MM.1S (cell line): ENCODE results near the gene CCM2L.
A peak's percentile ranks its signal among the peaks of the same experiment; 100 is the strongest.

Experiments
- DNase-seq: peaks from one replicate; pipeline ENCODE4 v3.0.0-alpha.2; 2015
- H2AFZ ChIP-seq: fragments of 300-600 bp; sonication (generic); 2 replicates; pipeline ENCODE4 v1.6.0; 2016; ENCODE audit warnings: antibody characterized with exemption, low read length
- H3F3A ChIP-seq: fragments of 300-600 bp; sonication (generic); 2 replicates; pipeline ENCODE4 v1.6.1; 2016; ENCODE audit warnings: mild to moderate bottlenecking, antibody characterized with exemption, low read length, moderate library complexity, mixed read lengths; ENCODE audit not compliant: insufficient read depth
- H3K27ac ChIP-seq: fragments of 300-600 bp; sonication (generic); 2 replicates; pipeline ENCODE4 v1.5.1; 2016; ENCODE audit warnings: mild to moderate bottlenecking, low read length
- H3K27me3 ChIP-seq: fragments of 300-600 bp; sonication (generic); replicated peaks from 2 replicates; pipeline ENCODE4 v1.6.0; 2016; ENCODE audit warnings: low read length; ENCODE audit not compliant: insufficient read depth
- H3K36me3 ChIP-seq: fragments of 300-600 bp; sonication (generic); replicated peaks from 2 replicates; pipeline ENCODE4 v1.6.1; 2016; ENCODE audit warnings: mild to moderate bottlenecking, low read length, mixed read lengths; ENCODE audit not compliant: insufficient read depth
- H3K4me1 ChIP-seq: fragments of 300-600 bp; sonication (generic); 2 replicates; pipeline ENCODE4 v1.6.1; 2016; ENCODE audit warnings: low read length, mixed read lengths
- H3K4me2 ChIP-seq: fragments of 300-600 bp; sonication (generic); 2 replicates; pipeline ENCODE4 v1.6.0; 2016; ENCODE audit warnings: low read depth, low read length
- H3K4me3 ChIP-seq: fragments of 300-600 bp; sonication (generic); 2 replicates; pipeline ENCODE4 v1.5.1; 2016; ENCODE audit warnings: low read length, mixed read lengths
- H3K79me2 ChIP-seq: fragments of 300-600 bp; sonication (generic); 2 replicates; pipeline ENCODE4 v1.6.1; 2016; ENCODE audit warnings: mixed run types, low read length, mixed read lengths
- H3K9ac ChIP-seq: fragments of 300-600 bp; sonication (generic); 2 replicates; pipeline ENCODE4 v1.6.1; 2016; ENCODE audit warnings: low read length, mixed read lengths
- H3K9me2 ChIP-seq: fragments of 300-600 bp; sonication (generic); replicated peaks from 2 replicates; pipeline ENCODE4 v1.6.1; 2016; ENCODE audit warnings: mild to moderate bottlenecking, low read length, mixed read lengths; ENCODE audit not compliant: insufficient read depth
- H3K9me3 ChIP-seq: fragments of 300-600 bp; sonication (generic); replicated peaks from 2 replicates; pipeline ENCODE4 v1.6.1; 2016; ENCODE audit warnings: mild to moderate bottlenecking, low read length, mixed read lengths; ENCODE audit not compliant: insufficient read depth
- H4K20me1 ChIP-seq: fragments of 300-600 bp; sonication (generic); 2 replicates; pipeline ENCODE4 v1.6.1; 2016; ENCODE audit warnings: mild to moderate bottlenecking, low read length, moderate library complexity, mixed read lengths; ENCODE audit not compliant: insufficient read depth
- CTCF ChIP-seq: fragments of 300-600 bp; sonication (generic); IDR thresholded peaks from 2 replicates; pipeline ENCODE4 v1.5.1; 2016; ENCODE audit warnings: antibody characterized with exemption, low read length, mixed read lengths
- EZH2 ChIP-seq: fragments of 300-600 bp; sonication (generic); optimal IDR thresholded peaks from 2 replicates; pipeline ENCODE3; 2017; ENCODE audit warnings: low read depth, mild to moderate bottlenecking, antibody characterized with exemption, low read length, mixed read lengths
- EZH2phosphoT487 ChIP-seq: fragments of 300-600 bp; sonication (generic); IDR thresholded peaks from 2 replicates; pipeline ENCODE4 v1.6.1; 2018; ENCODE audit warnings: antibody characterized with exemption, low read length

Gene CCM2L

GRCh38 chr20:32013326-32013725 is 3.1 kb downstream of the CCM2L start:
- H3K27me3 ChIP-seq: peaks cover 82% of the 10 kb centered on the region

GRCh38 chr20:32017711-32018251 is 7.5 kb downstream of the CCM2L start:
- no peak overlapping the region for H2AFZ ChIP-seq
- peaks cover 5% of the 10 kb centered on the region; the same call in 1 of the 2 replicates for H3K4me1 ChIP-seq
- TF ChIP-seq EZH2 (no peak), EZH2phosphoT487 (no peak), CTCF (peak; percentile 34)
- no peaks in the 10 kb centered on the region for H3K9me3 ChIP-seq
- no peaks in the 10 kb centered on the region for H4K20me1 ChIP-seq
- H3K27ac ChIP-seq: no peak overlapping the region
- H3K9ac ChIP-seq: no peak overlapping the region
- H3F3A ChIP-seq: no peaks in the 10 kb centered on the region
- DNase-seq: peak; percentile 85
- H3K36me3 ChIP-seq: no peaks in the 10 kb centered on the region
- no peaks in the 10 kb centered on the region for H3K79me2 ChIP-seq
- peaks cover 78% of the 10 kb centered on the region for H3K27me3 ChIP-seq
- H3K4me3 ChIP-seq: peak overlapping the region; percentile 71; the same call in 1 of the 2 replicates
- H3K9me2 ChIP-seq: no peaks in the 10 kb centered on the region
- peak overlapping the region; percentile 43 for H3K4me2 ChIP-seq

More at GRCh38 chr20:32013326-32013725, 3.1 kb downstream of the CCM2L start:
- no peak for DNase-seq
- no peaks in the 10 kb centered on the region for H3K9me3 ChIP-seq
- no peak overlapping the region for H3K27ac ChIP-seq
- no peak overlapping the region for H3K9ac ChIP-seq
- no peak for TF ChIP-seq EZH2
- no peak for TF ChIP-seq CTCF
- no peak for TF ChIP-seq EZH2phosphoT487
- H3K4me1 ChIP-seq: no peaks in the 10 kb centered on the region
- no peaks in the 10 kb centered on the region for H3K36me3 ChIP-seq
- H4K20me1 ChIP-seq: no peaks in the 10 kb centered on the region
- no peaks in the 10 kb centered on the region for H3K79me2 ChIP-seq
- no peaks in the 10 kb centered on the region for H3F3A ChIP-seq
- no peak overlapping the region for H2AFZ ChIP-seq
- H3K4me3 ChIP-seq: no peak overlapping the region
- no peak overlapping the region for H3K4me2 ChIP-seq
- no peaks in the 10 kb centered on the region for H3K9me2 ChIP-seq

GRCh38 chr20:32018269-32019155 is 8.3 kb downstream of the CCM2L start:
- Histone ChIP-seq H3K27ac (no peak overlapping the region), H2AFZ (peak overlapping the region; percentile 85), H3K36me3 (no peaks in the 10 kb centered on the region), H3K4me3 (peak overlapping the region; percentile 71), H3K9me2 (no peaks in the 10 kb centered on the region), H3F3A (no peaks in the 10 kb centered on the region), H3K4me2 (peak overlapping the region; percentile 95), H3K4me1 (peaks cover 5% of the 10 kb centered on the region; the same call in 1 of the 2 replicates), H4K20me1 (no peaks in the 10 kb centered on the region), H3K9me3 (no peaks in the 10 kb centered on the region), H3K79me2 (no peaks in the 10 kb centered on the region), H3K9ac (no peak overlapping the region), H3K27me3 (peaks cover 79% of the 10 kb centered on the region)
- TF ChIP-seq EZH2: no peak
- no peak for TF ChIP-seq CTCF
- TF ChIP-seq EZH2phosphoT487: no peak
- DNase-seq: peak; percentile 61
